ENCODE results near the gene SLC38A9.

DNA sequence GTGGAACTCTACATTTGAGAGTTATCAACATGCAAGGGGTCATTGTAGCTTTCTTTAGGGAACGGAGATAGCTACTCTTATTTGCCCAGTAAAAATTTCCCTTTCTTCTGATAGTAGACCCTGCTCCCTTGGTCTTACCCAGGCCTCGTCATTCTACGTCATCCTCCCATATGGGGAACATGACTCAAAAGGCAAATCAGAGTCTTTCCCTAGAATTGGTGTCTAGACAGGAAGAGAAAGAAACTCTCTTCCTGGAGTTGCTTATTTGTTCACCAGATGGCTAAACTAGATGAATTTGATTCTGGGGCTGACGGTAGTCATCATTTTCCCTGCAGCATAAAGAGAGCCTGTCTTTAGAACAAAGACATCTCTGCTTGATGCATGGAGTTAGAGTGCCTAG lies 12.2 kb upstream of the SLC38A9 start:
- no peak for TF ChIP-seq EP300 (IDR thresholded peaks at IDR 0.05; ENCODE audit: borderline replicate concordance in 1 of 2, low read depth in 2 of 2, low read length in 2 of 2)
- no peak for TF ChIP-seq RBBP5 (IDR thresholded peaks at IDR 0.05; ENCODE audit: borderline replicate concordance, low read depth, low read length)
- TF ChIP-seq, protein P1, sequence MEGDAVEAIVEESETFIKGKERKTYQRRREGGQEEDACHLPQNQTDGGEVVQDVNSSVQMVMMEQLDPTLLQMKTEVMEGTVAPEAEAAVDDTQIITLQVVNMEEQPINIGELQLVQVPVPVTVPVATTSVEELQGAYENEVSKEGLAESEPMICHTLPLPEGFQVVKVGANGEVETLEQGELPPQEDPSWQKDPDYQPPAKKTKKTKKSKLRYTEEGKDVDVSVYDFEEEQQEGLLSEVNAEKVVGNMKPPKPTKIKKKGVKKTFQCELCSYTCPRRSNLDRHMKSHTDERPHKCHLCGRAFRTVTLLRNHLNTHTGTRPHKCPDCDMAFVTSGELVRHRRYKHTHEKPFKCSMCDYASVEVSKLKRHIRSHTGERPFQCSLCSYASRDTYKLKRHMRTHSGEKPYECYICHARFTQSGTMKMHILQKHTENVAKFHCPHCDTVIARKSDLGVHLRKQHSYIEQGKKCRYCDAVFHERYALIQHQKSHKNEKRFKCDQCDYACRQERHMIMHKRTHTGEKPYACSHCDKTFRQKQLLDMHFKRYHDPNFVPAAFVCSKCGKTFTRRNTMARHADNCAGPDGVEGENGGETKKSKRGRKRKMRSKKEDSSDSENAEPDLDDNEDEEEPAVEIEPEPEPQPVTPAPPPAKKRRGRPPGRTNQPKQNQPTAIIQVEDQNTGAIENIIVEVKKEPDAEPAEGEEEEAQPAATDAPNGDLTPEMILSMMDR (IDR thresholded peaks at IDR 0.05; ENCODE audit: control extremely low read depth in 1 of 3, insufficient read depth in 1 of 3, low read depth in 1 of 3, low read length in 3 of 3) = no peak

Measured in H1 (cell line).